Astrocyte of the cerebellum (primary cell): ENCODE data around the gene SEZ6L.

ENCODE experiments used
- DNase-seq: peaks from one replicate; pipeline ENCODE4 v3.0.0-alpha.2; 2011; ENCODE audit warnings: low read depth
- H3K4me3 ChIP-seq: 2 replicates; pipeline ENCODE4 v1.5.1; 2011; ENCODE audit warnings: mild to moderate bottlenecking, low read depth, low read length, moderate library complexity
- CTCF ChIP-seq: IDR thresholded peaks from 2 replicates; pipeline ENCODE4 v1.5.1; 2012; ENCODE audit warnings: low read length, low read depth, moderate library complexity, mild to moderate bottlenecking; ENCODE audit errors: missing control alignments
- in situ Hi-C: cut with HindIII; loops from 2 replicates; pipeline ENCODE4 v1.10.0; 2017; ENCODE audit warnings: low sequenced_read_pairs

SEZ6L gene

GRCh38 chr22:26169315-26170111 is at the start of gene SEZ6L:
Gene SEZ6L (plus strand): TSS chr22:26169462. CDS start chr22:26169670, 208 bp downstream.
- no peak within 1 kb of the TSS for H3K4me3 ChIP-seq
- no peak for DNase-seq
- TF ChIP-seq CTCF, result no peak
- in situ Hi-C loops, result no loop called here

DNA sequence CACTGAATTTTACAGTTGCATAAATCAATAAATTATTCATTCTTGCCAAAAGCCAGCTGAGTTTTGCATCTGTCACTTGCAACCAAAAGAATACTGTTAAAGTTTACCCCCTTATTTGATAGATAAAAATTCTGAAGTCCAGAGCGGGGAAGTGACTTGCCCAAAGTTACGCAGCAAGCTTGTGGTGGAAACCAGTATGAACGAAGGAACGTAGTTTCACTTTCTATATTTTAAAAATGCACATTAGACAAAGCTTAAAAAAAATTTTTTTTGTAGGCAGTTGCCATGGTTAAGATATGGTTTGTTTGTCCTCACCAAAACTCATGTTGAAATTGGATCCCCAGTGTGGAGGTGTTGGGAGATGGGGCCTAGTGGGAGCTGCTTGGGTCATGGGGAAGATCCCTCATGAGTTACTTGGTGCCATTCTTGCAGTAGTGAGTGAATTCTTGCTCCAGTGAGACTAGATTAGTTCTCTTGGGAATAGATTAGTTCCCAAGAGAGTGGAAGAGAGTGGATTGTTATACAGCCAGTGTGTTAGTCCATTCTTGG is 46.3 kb upstream of the SEZ6L start:
- no peak for TF ChIP-seq CTCF
- in situ Hi-C loops, result no loop called here
- no peak overlapping the region for H3K4me3 ChIP-seq
- no peak for DNase-seq

DNA sequence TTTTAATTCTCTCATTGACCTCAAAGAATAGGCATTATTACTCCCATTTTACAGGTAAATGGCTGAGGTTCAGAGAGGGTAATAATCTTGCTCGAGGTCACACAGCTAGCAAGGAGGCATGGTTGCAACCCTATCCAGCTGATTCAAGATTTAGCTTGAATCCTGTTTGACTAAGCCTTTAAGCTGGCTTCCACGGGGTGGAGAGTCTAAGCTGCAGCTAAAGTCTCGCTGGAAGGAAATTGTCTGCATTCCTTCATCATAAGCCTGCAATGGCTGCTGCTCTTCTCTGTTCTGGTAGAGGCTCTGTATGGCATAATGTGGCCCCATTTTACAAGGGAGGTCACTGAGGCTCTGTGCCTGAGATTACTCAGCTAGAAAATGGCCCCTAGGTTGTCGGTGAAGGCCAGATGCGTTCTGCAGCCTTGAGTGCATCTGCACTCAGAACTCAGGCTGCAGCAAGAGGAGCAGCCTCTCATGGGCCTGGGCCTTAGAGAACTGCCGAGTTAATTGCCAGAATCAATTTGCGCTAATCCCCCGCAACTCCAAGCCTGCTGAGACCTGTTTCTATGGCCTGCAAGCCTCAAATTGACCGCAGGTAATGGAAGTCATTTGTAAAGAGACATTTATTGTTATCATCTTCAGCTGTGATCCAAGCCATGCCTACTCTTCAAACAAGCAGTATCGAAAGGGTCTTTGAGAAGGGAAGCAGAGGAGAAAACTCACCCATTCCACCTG is 44.1 kb upstream of the SEZ6L start:
- no peak overlapping the region for H3K4me3 ChIP-seq
- no peak for TF ChIP-seq CTCF
- no peak for DNase-seq
- in situ Hi-C loops, result no loop called here

DNA sequence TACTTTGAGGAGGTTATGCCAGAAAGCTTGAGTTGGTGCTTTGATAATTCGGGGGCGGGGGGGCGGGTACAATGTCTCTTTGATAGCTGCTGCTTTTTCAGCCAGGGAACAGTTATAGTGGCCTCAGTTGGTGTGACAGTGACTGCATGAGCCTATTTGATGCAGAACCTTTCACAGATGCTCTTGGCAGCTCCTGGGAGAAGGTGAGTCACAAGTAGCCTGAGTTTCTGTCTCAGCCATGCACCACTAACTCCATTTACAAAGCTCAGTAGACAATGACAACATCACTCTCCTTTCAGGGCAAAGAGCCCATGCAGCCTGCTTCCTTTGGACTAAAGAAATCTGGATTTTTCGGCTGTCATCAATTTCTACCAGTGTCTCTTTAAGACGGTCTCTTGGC is 42.1 kb upstream of the SEZ6L start:
- DNase-seq, result no peak
- in situ Hi-C loops, result no loop called here
- no peak overlapping the region for H3K4me3 ChIP-seq
- TF ChIP-seq CTCF, result no peak

- in situ Hi-C loops, result no loop called here
- TF ChIP-seq CTCF, result no peak
Observed at GRCh38 chr22:26127556-26127955, 41.7 kb upstream of the SEZ6L start.

DNA sequence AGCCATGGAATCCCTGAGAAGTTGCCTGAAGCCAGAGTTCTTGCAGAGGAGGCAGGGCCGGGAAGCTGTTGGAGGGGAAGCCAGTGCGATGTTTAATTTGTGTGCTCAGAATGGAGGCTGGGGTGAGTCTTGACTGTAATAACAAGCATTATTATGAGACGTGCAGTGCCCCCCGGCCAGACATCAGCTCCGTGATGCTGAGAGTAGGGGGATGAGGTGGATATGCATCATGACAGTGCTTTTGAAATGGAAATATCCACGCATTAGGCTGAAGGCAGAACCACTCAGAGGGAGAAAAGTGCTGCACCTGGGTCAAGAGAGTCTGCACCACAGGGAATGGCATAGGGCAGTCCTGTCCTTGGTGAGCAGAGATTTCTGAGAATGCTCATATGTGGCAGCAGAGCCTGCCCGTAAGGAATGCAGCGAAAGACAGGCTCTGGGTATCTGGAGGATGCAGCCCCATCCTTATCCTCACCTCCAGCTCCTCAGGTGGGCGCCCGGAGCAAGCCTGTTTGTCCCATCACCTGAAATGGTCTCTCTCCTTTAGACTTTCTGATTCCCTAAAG is 37.6 kb upstream of the SEZ6L start:
- no peak for DNase-seq
- TF ChIP-seq CTCF, result no peak
- in situ Hi-C loops, result no loop called here
- H3K4me3 ChIP-seq, result no peak overlapping the region

More at GRCh38 chr22:26127556-26127955, 41.7 kb upstream of the SEZ6L start:
- no peak overlapping the region for H3K4me3 ChIP-seq
- no peak for DNase-seq
